Pancreas (tissue), 10 donors: Measurements from ENCODE around the gene YAE1. TPM values are rescaled to one million over a fixed set of nuclear protein-coding genes. Genes with fewer than 3 reads are reported as not detected.

Experiments
- ATAC-seq, 4 donors: fragments of 200-7000 bp; cut with Tn5 transposase; one replicate each; pipeline versions ENCODE4 v1.8.0 to v1.9.1; 2020; ENCODE audit warnings: mild to moderate bottlenecking in 4 of 4, moderate library complexity in 4 of 4
- DNase-seq, 6 donors: peaks; one replicate each; pipeline ENCODE4 v3.0.0-alpha.2; 2020
- FAIRE-seq: peaks from 2 replicates; lab custom pipeline; 2012; peaks lifted over from hg19 to GRCh38; lab: Jason Lieb, UNC
- H3K27ac ChIP-seq, 4 donors: fragments of 200-600 bp; sonication (generic); 1 replicate in 3 of 4; 2 replicates in 1 of 4; pipeline versions ENCODE4 v1.5.0 to v1.8.0; 2020
- H3K27me3 ChIP-seq, 4 donors: fragments of 200-600 bp; one replicate each; pipeline ENCODE4 v1.8.0; 2021
- H3K36me3 ChIP-seq, 3 donors: fragments of 200-600 bp; sonication (generic) in 1 of 3; one replicate each; pipeline versions ENCODE4 v1.5.0 to v1.8.0; 2020 to 2021
- H3K4me1 ChIP-seq, 3 donors: fragments of 200-600 bp; one replicate each; pipeline ENCODE4 v1.8.0; 2021
- H3K4me3 ChIP-seq, 4 donors: fragments of 200-600 bp; sonication (generic) in 2 of 4; one replicate each; pipeline versions ENCODE4 v1.5.0 to v1.8.0; 2020 to 2021
- H3K9me3 ChIP-seq, 4 donors: fragments of 200-600 bp; one replicate each; pipeline ENCODE4 v1.8.0; 2021
- WGBS, 2 donors: extraction: QIAGEN DNeasy Blood & Tissue Kit; methylation state at CpG; one replicate each; pipeline ENCODE4 v1.1.7; 2013; 5-methylcytosine and 5-hydroxymethylcytosine counted together
- intact Hi-C, 3 donors: fragments of 100-400 bp; cut with DNase I; formaldehyde crosslinking; loops; one replicate each; pipeline versions ENCODE4 v1.11.1 to v1.14.2; 2022
- polyA plus RNA-seq, 2 donors: library from polyadenylated mRNA; stranded (reverse); fragments of 200-250 nt; gene quantifications; one replicate each; pipeline ENCODE4 v1.2.3, GENCODE V29; 2013
- total RNA-seq, 6 donors: library from RNA; stranded (reverse); fragmentation: NEBNext Ultra II Directional in 4 of 6; extraction: Animal tissue kit (Norgen Biotek cat#: 25700) in 4 of 6; gene quantifications; one replicate each; pipeline versions ENCODE4 v1.2.1 to v1.2.4, GENCODE V29; 2021 to 2023
- TF ChIP-seq, protein P1 (sequence below), 4 donors: fragments of 200-600 bp; sonication (generic) in 3 of 4; IDR thresholded peaks; one replicate each; pipeline versions ENCODE4 v1.5.0 to v1.8.0; 2021; ENCODE audit warnings: antibody characterized with exemption in 4 of 4
- donor health status: healthy with polysubstance abuse.
- donor health status: DM: no; HTN: no; CAD: no; lungs with moderate emphysema.
- donor health status: DM: no; HTN: no; CAD: no.
- donor health status: control.
- donor health status: control.
- donor health status: Bipolar disorder and iron deficiency.
- donor health status: DM: yes; HTN: yes; CAD: no.
- donor health status: DM: no; HTN: no; CAD: no.
- donor health status: DM: no; HTN: no; CAD: no.
- donor health status: DM: yes; HTN: yes; CAD: no.

Gene YAE1
- total and polyA plus RNA-seq, 8 donors = 6.4 to 17.6 (median 8.2) TPM

DNA sequence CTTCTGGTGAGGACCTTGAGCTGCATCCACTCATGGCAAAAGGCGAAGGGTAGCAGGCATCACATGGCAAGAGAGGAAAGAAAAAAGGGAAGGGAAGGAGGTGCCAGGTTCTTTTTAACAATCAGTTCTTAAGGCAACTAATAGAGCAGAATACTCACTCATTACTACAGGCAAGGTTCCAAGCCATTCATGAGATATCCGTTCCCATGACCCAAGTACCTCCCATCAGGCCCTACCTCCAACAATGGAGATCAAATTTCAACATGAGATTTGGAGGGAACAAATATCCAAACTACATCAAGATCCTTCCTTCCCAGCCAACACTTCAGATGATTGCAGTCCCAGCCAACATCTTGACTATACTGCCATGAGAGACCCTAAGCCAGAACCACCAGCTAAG, 38.9 kb upstream of the YAE1 start:
- intact Hi-C loops = no loop called here
- 48 to 51% methylated on average over 2 of the region's 2 CpGs for WGBS, 2 donors

DNA sequence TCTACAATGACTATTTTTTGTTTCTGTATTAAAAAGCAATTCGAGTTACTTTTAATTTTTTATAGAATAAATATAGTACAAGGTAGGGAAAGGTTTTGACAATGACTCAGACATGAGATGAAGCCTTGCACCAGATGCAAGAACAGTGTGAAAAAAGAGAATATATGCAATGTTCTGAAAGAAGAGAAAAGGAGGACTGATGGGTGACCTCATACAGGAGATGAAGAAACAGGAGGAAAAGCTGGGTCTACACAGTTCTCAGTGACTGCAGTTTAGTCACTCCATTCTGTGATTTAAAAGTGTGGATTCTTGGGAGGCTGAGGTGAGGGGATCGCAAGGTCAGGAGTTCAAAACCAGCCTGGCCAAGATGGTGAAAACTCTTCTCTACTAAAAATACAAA, 38.3 kb upstream of the YAE1 start:
- Histone ChIP-seq H3K9me3 (no peaks in the 10 kb centered on the region), H3K27ac (no peak overlapping the region), H3K27me3 (no peaks in the 10 kb centered on the region), H3K4me3 (no peak overlapping the region), H3K36me3 (no peaks in the 10 kb centered on the region), H3K4me1 (no peaks in the 10 kb centered on the region)
- no peak for ATAC-seq
- WGBS, 2 donors = 69 to 82% methylated on average over 2 of the region's 2 CpGs
- intact Hi-C loops = no loop called here
- no peak for DNase-seq
- FAIRE-seq = no peak
- TF ChIP-seq, protein P1, sequence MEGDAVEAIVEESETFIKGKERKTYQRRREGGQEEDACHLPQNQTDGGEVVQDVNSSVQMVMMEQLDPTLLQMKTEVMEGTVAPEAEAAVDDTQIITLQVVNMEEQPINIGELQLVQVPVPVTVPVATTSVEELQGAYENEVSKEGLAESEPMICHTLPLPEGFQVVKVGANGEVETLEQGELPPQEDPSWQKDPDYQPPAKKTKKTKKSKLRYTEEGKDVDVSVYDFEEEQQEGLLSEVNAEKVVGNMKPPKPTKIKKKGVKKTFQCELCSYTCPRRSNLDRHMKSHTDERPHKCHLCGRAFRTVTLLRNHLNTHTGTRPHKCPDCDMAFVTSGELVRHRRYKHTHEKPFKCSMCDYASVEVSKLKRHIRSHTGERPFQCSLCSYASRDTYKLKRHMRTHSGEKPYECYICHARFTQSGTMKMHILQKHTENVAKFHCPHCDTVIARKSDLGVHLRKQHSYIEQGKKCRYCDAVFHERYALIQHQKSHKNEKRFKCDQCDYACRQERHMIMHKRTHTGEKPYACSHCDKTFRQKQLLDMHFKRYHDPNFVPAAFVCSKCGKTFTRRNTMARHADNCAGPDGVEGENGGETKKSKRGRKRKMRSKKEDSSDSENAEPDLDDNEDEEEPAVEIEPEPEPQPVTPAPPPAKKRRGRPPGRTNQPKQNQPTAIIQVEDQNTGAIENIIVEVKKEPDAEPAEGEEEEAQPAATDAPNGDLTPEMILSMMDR (IDR thresholded peaks at IDR 0.05) = no peak

More for the DNA sequence above, 38.9 kb upstream of the YAE1 start:
- H3K4me3 ChIP-seq = no peak overlapping the region
- ATAC-seq = no peak
- no peaks in the 10 kb centered on the region for H3K9me3 ChIP-seq
- H3K4me1 ChIP-seq = no peaks in the 10 kb centered on the region
- H3K27me3 ChIP-seq = no peaks in the 10 kb centered on the region
- H3K27ac ChIP-seq = no peak overlapping the region
- TF ChIP-seq, protein P1 (IDR thresholded peaks at IDR 0.05) = no peak
- DNase-seq = no peak
- no peak for FAIRE-seq
- H3K36me3 ChIP-seq = no peaks in the 10 kb centered on the region

DNA sequence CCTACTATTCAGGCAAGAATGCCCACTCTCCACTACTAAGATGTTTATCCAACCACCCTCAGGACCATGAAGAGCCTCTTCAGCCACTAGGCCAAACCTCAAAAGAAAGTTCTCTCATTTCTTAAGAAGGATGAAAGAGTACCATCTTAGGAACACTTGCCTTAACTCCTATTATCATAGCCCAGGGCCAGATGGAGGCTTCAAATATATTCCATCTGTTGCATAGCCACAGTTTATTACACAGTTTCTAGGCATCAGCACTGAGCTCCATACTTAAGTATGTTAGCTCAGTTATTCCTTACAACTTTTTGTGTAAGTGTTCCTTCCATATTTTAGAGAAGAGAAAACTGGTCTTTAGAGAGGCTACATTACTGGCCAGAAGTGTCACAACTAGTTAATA, 37.4 kb upstream of the YAE1 start:
- no peak for ATAC-seq

GRCh38 chr7:39529582-39529981, 36.6 kb upstream of the YAE1 start:
- no peaks in the 10 kb centered on the region for H3K4me1 ChIP-seq
- no peak for DNase-seq
- no peaks in the 10 kb centered on the region for H3K27me3 ChIP-seq
- no peaks in the 10 kb centered on the region for H3K9me3 ChIP-seq
- no peak for ATAC-seq
- no peak overlapping the region for H3K4me3 ChIP-seq
- TF ChIP-seq, protein P1 (IDR thresholded peaks at IDR 0.05) = no peak
- no peak for FAIRE-seq
- 65 to 67% methylated on average over 3 of the region's 3 CpGs for WGBS, 2 donors
- H3K27ac ChIP-seq = no peak overlapping the region
- no peaks in the 10 kb centered on the region for H3K36me3 ChIP-seq
- intact Hi-C loops = no loop called here

More for the DNA sequence above, 37.4 kb upstream of the YAE1 start:
- Histone ChIP-seq H3K9me3 (no peaks in the 10 kb centered on the region), H3K27ac (no peak overlapping the region), H3K4me1 (no peaks in the 10 kb centered on the region), H3K27me3 (no peaks in the 10 kb centered on the region), H3K4me3 (no peak overlapping the region), H3K36me3 (no peaks in the 10 kb centered on the region)
- TF ChIP-seq, protein P1 (IDR thresholded peaks at IDR 0.05) = no peak
- FAIRE-seq = no peak
- intact Hi-C loops = no loop called here
- no peak for DNase-seq

DNA sequence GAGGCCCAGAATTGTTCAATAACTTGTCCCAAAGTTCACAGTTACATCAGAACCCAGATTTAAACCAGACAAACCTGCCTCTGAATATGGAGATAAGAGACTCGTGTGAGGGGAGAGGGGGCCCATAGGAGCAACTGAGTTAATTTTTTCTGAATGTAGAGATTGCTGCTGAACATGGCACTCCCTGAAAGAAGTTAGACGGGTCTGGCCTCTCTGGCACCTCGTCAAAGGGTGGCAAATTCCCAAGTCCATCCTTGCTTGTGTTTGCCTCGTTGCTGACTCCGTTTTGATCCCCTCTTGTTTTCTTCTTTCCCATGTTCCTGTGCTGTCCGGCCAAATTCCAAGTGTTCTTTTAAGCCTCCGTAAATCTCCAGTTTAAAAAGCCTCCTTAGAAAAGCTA, 35.2 kb upstream of the YAE1 start:
- ATAC-seq (no peak), DNase-seq (no peak), FAIRE-seq (no peak)
- intact Hi-C loops = no loop called here
- no peaks in the 10 kb centered on the region for H3K27me3 ChIP-seq
- no peak overlapping the region for H3K27ac ChIP-seq
- no peaks in the 10 kb centered on the region for H3K4me1 ChIP-seq
- TF ChIP-seq, protein P1 (IDR thresholded peaks at IDR 0.05) = no peak
- no peaks in the 10 kb centered on the region for H3K9me3 ChIP-seq
- 24 to 32% methylated on average over 7 of the region's 7 CpGs for WGBS, 2 donors
- H3K4me3 ChIP-seq = no peak overlapping the region
- no peaks in the 10 kb centered on the region for H3K36me3 ChIP-seq
